HepG2 (cell line): ENCODE data around the gene IPP.

ENCODE experiments used
- BHLHE40 ChIP-seq: IDR thresholded peaks from 2 replicates; pipeline ENCODE4 v1.6.1; 2011; ENCODE audit warnings: low read length, improper control_type of control experiment
- NPAS2 ChIP-seq: sonication (generic); formaldehyde crosslinking; IDR thresholded peaks from 2 replicates; pipeline ENCODE4 v1.8.0; 2022; ENCODE audit warnings: mild to moderate bottlenecking, missing genetic modification reagents, borderline replicate concordance
- RFX1 ChIP-seq: fragments of 450-650 bp; IDR thresholded peaks from 2 replicates; pipeline ENCODE4 v1.6.1; 2017
- TF ChIP-seq, protein P1 (sequence below): sonication (generic); formaldehyde crosslinking; IDR thresholded peaks from 2 replicates; pipeline ENCODE4 v1.8.0; 2022; ENCODE audit warnings: missing genetic modification reagents, mild to moderate bottlenecking, borderline replicate concordance

- TF ChIP-seq BHLHE40 (no peak; the same call in 1 of the 2 replicates), NPAS2 (CRISPR knock-in tag) (no peak), RFX1 (no peak)
- TF ChIP-seq, protein P1, sequence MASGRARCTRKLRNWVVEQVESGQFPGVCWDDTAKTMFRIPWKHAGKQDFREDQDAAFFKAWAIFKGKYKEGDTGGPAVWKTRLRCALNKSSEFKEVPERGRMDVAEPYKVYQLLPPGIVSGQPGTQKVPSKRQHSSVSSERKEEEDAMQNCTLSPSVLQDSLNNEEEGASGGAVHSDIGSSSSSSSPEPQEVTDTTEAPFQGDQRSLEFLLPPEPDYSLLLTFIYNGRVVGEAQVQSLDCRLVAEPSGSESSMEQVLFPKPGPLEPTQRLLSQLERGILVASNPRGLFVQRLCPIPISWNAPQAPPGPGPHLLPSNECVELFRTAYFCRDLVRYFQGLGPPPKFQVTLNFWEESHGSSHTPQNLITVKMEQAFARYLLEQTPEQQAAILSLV (CRISPR knock-in tag), result no peak
Observed at GRCh38 chr1:45686288-45687013, 64.0 kb downstream of the IPP start, which contains the start of gene GPBP1L1.
